ENCODE data around the gene SLC29A3.
"Not testable (repeated sequence)": the region's sequence is repeated elsewhere in the genome, so short reads cannot be mapped to it uniquely, and the experiment has no call there.

Gene SLC29A3

DNA sequence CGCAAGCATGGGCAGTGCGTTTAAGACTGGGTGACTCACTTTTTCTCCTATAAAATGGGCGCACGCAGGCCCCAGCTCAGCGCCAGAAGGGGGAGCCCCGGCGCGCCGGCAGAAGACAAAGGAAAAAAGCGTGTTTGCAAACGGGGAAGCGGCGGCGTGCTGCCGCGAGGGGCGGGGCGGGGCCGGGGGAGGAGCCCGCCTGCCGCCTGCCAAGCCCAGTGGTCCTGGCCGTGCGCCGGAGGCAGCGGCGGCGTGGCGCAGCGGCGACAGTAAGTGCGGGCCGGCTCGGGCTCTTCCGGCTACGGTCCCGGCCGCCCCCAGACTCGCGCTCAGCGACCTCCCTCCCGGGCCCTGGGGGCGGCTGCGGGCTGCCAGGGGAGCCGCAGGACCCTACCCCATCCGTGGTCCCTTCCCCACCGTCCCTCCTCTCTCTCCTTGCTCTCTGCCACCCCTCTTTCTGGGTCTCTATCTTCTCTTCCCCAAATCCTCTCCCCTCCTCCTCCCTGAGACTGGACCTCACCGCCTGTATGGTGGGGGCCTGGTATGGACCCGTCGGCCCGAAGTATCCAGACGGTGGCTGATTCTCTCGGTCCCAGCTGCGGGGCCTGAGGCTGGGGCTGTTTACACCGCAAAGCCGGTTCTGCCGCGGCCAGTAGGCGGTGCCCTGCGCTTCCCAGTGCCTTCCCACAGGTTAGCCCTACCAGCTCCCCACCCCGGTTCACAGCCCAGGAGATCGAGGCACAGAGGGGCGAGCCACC, at the start of gene SLC29A3:
SLC29A3 (plus strand) TSS at position 218 of the 758 bp plus-strand sequence; CDS start at position 269, 51 bp downstream.
- DNase-seq = peak; percentile 13 to 51

- no peak for DNase-seq
Measured at GRCh38 chr10:71269301-71270288, 49.5 kb upstream of the SLC29A3 start.

- DNase-seq = no peak
Measured at GRCh38 chr10:71270301-71271220, 48.5 kb upstream of the SLC29A3 start.

GRCh38 chr10:71271662-71272055, 47.4 kb upstream of the SLC29A3 start:
- DNase-seq = no peak

DNA sequence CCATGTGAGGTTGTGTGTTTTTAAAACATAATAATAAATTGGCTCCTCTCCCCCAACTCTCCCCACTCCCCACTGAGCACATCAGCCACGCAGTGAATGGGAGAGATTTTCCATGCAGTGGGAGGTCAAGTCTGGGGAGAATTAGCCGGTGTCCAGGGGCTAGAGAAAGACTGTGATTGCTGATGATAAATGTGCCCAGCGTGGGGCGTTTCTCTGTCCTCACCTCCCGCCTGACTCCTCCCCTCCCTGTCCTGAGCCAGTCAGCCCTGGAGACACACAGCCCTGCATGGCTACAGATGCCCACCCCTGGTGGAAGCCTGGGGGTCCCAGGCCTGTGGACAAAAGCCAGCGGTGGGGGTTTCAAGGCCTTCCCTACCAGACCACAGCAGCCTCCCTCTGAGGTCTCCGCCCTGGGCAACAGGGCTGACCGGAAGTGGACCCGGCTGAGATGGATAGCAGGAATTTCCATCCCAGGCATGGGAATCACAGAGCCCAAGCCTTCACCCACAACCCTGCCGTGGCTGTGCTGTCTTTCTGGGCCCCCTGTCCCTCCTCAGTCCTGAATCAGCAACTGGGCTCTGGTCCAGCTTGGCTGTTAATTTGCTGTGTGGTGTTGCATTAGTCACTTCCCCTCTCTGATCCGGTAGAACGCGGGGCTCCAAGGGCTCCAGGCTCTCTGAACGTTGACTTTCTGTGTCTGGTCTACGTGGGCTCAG, 46.8 kb upstream of the SLC29A3 start:
- no peak for DNase-seq

- DNase-seq = not testable (repeated sequence)
Measured at GRCh38 chr10:71272974-71273373, 46.1 kb upstream of the SLC29A3 start.

- no peak for DNase-seq
Measured at GRCh38 chr10:71273506-71273905, 45.6 kb upstream of the SLC29A3 start.

GRCh38 chr10:71274901-71275796, 43.9 kb upstream of the SLC29A3 start:
- no peak for DNase-seq

- DNase-seq = no peak
Measured at GRCh38 chr10:71276873-71277272, 42.2 kb upstream of the SLC29A3 start.

DNA sequence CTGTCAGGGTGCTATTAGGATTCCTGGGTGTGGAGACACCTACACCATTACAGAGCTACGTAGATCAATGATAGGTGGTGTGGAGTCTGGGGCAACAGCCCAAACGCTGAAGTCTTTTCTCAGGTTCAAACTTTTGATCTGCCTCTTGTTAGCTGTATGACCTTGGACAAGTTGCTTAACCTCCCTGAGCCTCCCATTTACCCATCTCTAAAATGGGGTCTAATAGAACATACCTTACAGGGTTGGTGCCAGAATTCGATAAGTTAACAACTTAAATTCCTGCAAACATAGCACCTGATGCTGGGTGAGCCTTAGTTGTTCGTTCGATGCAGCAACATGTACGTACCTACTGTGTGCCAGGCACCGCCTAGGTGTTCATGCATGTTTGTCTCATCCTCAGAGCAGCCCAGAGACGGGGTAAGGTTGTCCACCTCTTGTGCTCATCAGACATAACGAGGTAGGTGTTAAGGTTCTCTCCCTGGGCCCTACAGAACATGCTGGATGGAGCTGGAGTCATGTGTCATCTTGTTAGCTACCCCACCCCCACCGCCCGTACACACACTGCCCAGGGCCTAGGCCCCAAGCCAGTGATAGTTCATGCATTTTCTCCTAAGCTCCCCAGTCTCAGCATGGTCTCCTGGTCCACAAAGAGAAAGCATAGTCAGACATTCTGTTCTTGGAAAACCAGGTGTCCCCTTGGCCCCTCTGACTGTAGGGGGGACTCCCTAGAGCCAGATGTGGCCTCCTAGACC, 41.0 kb upstream of the SLC29A3 start:
- DNase-seq = no peak

DNA sequence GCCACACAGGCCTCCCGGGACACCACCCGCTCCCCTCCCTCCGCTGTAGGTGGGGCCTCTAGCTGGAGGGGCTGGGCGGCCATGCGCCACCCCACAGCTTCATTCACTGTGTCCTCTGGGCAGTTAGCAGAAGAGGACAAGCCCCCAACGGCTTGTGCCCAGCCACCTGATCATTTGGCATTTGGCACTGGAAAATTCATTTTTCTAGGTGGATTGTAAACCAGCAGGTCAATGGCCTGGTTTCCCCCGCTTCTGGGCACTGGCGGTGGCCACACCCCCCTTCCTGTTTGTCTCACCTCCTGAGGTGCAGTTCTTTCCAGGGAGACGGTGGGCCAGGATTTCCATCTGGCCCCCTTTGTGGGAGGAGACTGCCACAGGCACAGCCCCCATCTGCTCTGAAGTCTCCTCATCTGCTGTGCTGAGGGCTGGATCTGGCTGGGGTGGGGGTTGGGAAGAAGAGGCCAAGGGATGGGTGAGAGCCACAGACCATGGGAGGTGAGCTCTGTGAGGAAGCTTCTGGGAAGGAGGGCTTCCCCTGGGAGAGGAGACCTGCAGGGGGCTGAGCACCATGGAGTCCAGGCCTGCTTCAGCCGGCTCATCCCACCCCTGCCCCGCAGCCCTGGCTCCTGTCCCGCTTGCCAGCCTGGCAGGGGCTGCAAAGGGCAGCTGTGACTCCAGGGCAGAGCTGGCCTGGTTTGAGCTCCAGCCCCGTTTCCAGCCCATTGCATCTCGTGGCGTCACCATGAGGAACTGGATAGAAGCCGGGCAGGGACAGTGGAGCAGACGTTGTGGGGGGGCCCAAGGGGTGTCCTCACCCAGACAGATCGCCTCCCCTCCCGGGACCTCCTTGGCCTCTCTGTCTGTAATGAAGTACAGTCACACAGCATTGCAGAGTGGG, 40.1 kb upstream of the SLC29A3 start:
- DNase-seq = no peak

DNA sequence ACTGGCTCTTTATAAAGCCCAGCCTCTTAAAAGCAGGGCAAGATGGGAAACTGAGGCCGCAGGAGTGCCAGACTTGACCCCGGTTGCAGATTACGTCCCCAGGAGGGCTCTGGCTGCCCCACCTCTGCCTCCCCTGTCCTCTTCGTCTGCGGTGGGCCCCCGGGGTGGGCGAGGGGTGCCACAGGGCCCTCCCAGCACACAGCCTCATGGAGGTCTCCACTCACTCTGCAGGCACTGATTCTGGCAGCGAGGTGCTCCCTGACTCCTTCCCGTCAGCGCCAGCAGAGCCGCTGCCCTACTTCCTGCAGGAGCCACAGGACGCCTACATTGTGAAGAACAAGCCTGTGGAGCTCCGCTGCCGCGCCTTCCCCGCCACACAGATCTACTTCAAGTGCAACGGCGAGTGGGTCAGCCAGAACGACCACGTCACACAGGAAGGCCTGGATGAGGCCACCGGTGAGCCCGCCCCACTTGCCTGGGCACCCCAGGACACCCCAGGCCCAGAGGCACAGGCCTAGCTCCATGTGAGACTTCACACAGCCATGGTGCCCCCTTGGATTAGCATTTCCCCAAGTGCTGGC, 39.4 kb upstream of the SLC29A3 start:
- no peak for DNase-seq

GRCh38 chr10:71280216-71280615, 38.8 kb upstream of the SLC29A3 start:
- DNase-seq = no peak

GRCh38 chr10:71280825-71281224, 38.2 kb upstream of the SLC29A3 start:
- DNase-seq = no peak

DNA sequence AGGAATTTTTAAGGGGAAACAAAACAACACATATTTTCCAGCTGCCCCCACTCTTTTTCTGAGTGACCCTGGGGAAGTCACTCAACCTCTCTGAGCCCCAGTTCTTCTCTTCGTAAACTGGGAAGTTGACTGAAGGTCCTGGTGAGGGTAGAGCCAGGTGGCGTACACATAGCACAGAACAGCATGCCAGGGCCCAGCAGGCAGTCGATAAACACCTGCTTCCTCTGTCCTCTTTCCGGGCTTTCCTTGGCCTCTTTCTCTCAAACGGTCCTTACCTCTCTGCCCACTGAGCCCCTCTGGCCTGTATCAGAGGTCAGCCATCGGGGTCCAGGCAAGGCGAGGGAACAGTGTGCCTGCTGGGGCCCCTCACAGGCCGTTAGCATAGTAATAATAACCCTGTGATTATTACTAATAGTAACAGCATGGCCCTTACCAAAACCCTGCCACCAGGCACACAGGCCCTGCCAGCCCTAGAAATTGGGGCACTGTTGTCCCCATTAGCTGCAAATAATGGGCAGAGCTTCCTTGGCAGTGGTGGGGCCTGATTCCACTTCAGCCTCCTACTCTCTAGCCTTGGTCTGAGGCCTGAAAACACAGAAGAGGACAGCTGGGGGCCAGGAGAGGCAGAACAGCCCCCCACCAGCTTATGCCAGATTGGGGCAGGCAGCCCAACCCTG, 37.3 kb upstream of the SLC29A3 start:
- DNase-seq = no peak

DNA sequence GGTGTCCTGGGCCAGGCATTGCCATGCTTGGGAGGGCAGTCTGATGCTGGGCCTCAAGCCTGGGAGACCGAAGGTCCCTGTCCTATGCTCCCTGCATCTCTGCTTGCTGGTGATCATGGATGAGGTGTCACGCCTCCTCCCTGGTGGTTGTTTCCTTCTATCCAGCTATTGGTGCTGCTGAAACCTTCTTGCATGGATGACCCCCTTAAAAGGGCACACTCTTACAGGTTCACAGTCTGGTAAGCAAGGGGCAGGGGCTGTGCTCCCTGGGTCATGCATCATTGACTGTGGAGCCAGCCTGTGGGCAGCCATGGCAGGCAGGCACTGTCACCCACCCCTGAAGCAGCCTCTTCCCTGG, 36.8 kb upstream of the SLC29A3 start:
- no peak for DNase-seq

- no peak for DNase-seq
Measured at GRCh38 chr10:71283410-71283809, 35.6 kb upstream of the SLC29A3 start.

DNA sequence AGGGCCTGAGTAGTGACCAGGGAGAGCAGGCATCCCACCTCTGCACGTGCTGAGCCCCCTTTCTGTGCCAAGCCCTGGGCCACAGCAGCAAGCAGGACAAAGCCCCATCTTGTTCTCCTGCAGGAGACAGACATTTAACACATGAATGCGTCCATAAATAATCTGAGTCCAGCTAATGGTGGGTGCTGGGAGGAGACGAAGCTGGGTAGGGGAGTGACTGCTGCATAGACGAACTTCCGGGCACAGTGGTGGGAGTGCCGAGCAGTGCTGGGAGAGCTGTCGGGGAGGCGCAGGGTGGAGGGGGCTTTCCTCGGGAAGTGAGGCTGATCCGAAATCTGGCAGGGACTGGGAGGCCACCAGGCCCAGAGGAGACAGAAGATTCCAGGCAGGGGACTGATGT, 35.2 kb upstream of the SLC29A3 start:
- DNase-seq = no peak

Data from NCI-H187 (cell line).